Measurements from ENCODE around the gene SLC26A1. TPM values are rescaled to one million over a fixed set of nuclear protein-coding genes. Genes with fewer than 3 reads are reported as not detected.

Gene SLC26A1
- total RNA-seq, 2 donors from 2014 or later: 1.6 TPM

- TF ChIP-seq POLR2A (IDR thresholded peaks at IDR 0.05): no peak
- TF ChIP-seq CTCF (IDR thresholded peaks at IDR 0.05): no peak
- DNase-seq (no peak), ATAC-seq (peak; percentile 9)
- no peak overlapping the region for H3K4me3 ChIP-seq
- H3K27me3 ChIP-seq: peaks cover 0 to 32% of the 10 kb centered on the region in 2 donors
- peaks cover 26% of the 10 kb centered on the region for H3K4me1 ChIP-seq
- no peaks in the 10 kb centered on the region for H3K9me3 ChIP-seq
- H3K27ac ChIP-seq: no peak overlapping the region
- WGBS, 2 donors: 3% methylated on average over 59 of the region's 75 CpGs; no CpG with 5 or more reads in 1 of the 2 donors
- H3K36me3 ChIP-seq (replicated peaks in 1 of 2; ENCODE audit: insufficient read depth in 1 of 2, low read depth in 2 of 2): no peaks in the 10 kb centered on the region
- intact Hi-C loops (cut with DNase I): no loop called here
Observed at GRCh38 chr4:1002631-1003251, 9.5 kb upstream of the SLC26A1 start.

- TF ChIP-seq CTCF (IDR thresholded peaks at IDR 0.05) (no peak), POLR2A (IDR thresholded peaks at IDR 0.05) (no peak)
- no peaks in the 10 kb centered on the region for H3K36me3 ChIP-seq (replicated peaks in 1 of 2; ENCODE audit: insufficient read depth in 1 of 2, low read depth in 2 of 2)
- WGBS, 2 donors: 4% methylated on average over 9 to 52 of the region's 54 CpGs
- peak; percentile 56 to 78 (median 71) for DNase-seq
- H3K27me3 ChIP-seq: peaks cover 0 to 36% of the 10 kb centered on the region in 2 donors
- H3K4me1 ChIP-seq: peaks cover 32% of the 10 kb centered on the region
- intact Hi-C loops (cut with DNase I): no loop called here
- ATAC-seq: peak; percentile 49
- H3K9me3 ChIP-seq: no peaks in the 10 kb centered on the region
- H3K27ac ChIP-seq: no peak overlapping the region
- no peak overlapping the region for H3K4me3 ChIP-seq
Observed at GRCh38 chr4:1002131-1002630, 9.0 kb upstream of the SLC26A1 start.

GRCh38 chr4:1001561-1002130, 8.4 kb upstream of the SLC26A1 start:
- 24 to 62% methylated on average over 9 to 37 of the region's 48 CpGs for WGBS, 2 donors
- Histone ChIP-seq H3K27me3 (peaks cover 0 to 36% of the 10 kb centered on the region in 2 donors), H3K36me3 (replicated peaks in 1 of 2; ENCODE audit: insufficient read depth in 1 of 2, low read depth in 2 of 2) (no peaks in the 10 kb centered on the region), H3K4me1 (peaks cover 37% of the 10 kb centered on the region), H3K27ac (no peak overlapping the region), H3K4me3 (no peak overlapping the region), H3K9me3 (no peaks in the 10 kb centered on the region)
- no peak for DNase-seq
- TF ChIP-seq POLR2A (IDR thresholded peaks at IDR 0.05): no peak
- TF ChIP-seq CTCF (IDR thresholded peaks at IDR 0.05): no peak
- intact Hi-C loops (cut with DNase I): no loop called here
- no peak for ATAC-seq

GRCh38 chr4:1000686-1001260, 7.6 kb upstream of the SLC26A1 start:
- Histone ChIP-seq H3K9me3 (no peaks in the 10 kb centered on the region), H3K4me3 (no peak overlapping the region), H3K4me1 (peaks cover 37% of the 10 kb centered on the region), H3K27me3 (peaks cover 0 to 36% of the 10 kb centered on the region in 2 donors), H3K27ac (no peak overlapping the region), H3K36me3 (replicated peaks in 1 of 2; ENCODE audit: insufficient read depth in 1 of 2, low read depth in 2 of 2) (no peaks in the 10 kb centered on the region)
- TF ChIP-seq CTCF (IDR thresholded peaks at IDR 0.05): no peak
- no peak for TF ChIP-seq POLR2A (IDR thresholded peaks at IDR 0.05)
- intact Hi-C loops (cut with DNase I): no loop called here
- ATAC-seq (no peak), DNase-seq (no peak)
- WGBS, 2 donors: 91 to 95% methylated on average over 4 to 13 of the region's 15 CpGs

Data from body of pancreas (tissue), 4 donors.